Pericardium fibroblast (primary cell): ENCODE measurements around the gene RXFP2. TPM values are rescaled to one million over a fixed set of nuclear protein-coding genes. Genes with fewer than 3 reads are reported as not detected.

Experiments
- total RNA-seq: library from RNA; depleted of rRNA; stranded (reverse); fragments of >200 nt; gene quantifications from 2 replicates; pipeline ENCODE4 v1.2.3, GENCODE V29; 2015

RXFP2 gene
- not detected in 2 replicates for total RNA-seq

GRCh38 chr13:31739226-31739625 lies at the start of gene RXFP2:
Gene RXFP2 (plus strand): TSS chr13:31739526. CDS start chr13:31739613, 87 bp downstream.

